GM23248 (cell line): ENCODE results near the gene PRPS1.

Experiments
- EZH2 ChIP-seq: fragments of 200-600 bp; sonication (generic); IDR thresholded peaks from 2 replicates; pipeline ENCODE4 v1.6.1; 2018; ENCODE audit warnings: antibody characterized with exemption, mild to moderate bottlenecking; ENCODE audit not compliant: insufficient read depth, poor library complexity, severe bottlenecking
- EZH2phosphoT487 ChIP-seq: fragments of 200-600 bp; sonication (generic); IDR thresholded peaks from 2 replicates; pipeline ENCODE4 v1.6.1; 2018; ENCODE audit warnings: antibody characterized with exemption, moderate library complexity, mild to moderate bottlenecking, low read depth; ENCODE audit not compliant: insufficient read depth

GRCh38 chrX:107699616-107700015 is 71.3 kb downstream of the PRPS1 start:
- TF ChIP-seq EZH2 (no peak), EZH2phosphoT487 (no peak)
